WTC11 (cell line): ENCODE results near the gene SYNDIG1. TPM values are rescaled to one million over a fixed set of nuclear protein-coding genes. Genes with fewer than 3 reads are reported as not detected.

Experiments
- ATAC-seq: fragments of 200-7000 bp; cut with Tn5 transposase; 2 replicates; pipeline ENCODE4 v1.10.0; 2021; ENCODE audit warnings: mild to moderate bottlenecking, moderate library complexity
- CTCF ChIA-PET: fragments of 300-600 bp; sonication (Branson Sonifier 250); formaldehyde crosslinking; loops from one replicate; lab custom pipeline; 2021; ENCODE audit warnings: antibody characterized with exemption; lab: Charles Lee
- POLR2A ChIA-PET: fragments of 350-600 bp; sonication (Branson Sonifier 250); formaldehyde crosslinking; loops from one replicate; lab custom pipeline; 2021; ENCODE audit warnings: antibody characterized with exemption; lab: Charles Lee
- DNase-seq: peaks from one replicate; pipeline ENCODE4 v3.0.0; 2021; ENCODE audit warnings: low spot score
- H3K27ac Mint-ChIP-seq: 2 replicates; pipeline ENCODE4 v1.8.0; 2021; ENCODE audit warnings: mixed read lengths
- H3K27me3 Mint-ChIP-seq: 2 replicates; pipeline ENCODE4 v1.8.0; 2021; ENCODE audit warnings: low read depth, mild to moderate bottlenecking, moderate library complexity, mixed read lengths
- H3K36me3 Mint-ChIP-seq: 2 replicates; pipeline ENCODE4 v1.8.0; 2021; ENCODE audit warnings: mixed read lengths
- H3K4me1 Mint-ChIP-seq: 2 replicates; pipeline ENCODE4 v1.8.0; 2022; ENCODE audit warnings: mixed read lengths
- H3K4me3 Mint-ChIP-seq: 2 replicates; pipeline ENCODE4 v1.8.0; 2021; ENCODE audit warnings: mild to moderate bottlenecking, moderate library complexity, mixed read lengths
- H3K9me3 Mint-ChIP-seq: 2 replicates; pipeline ENCODE4 v1.8.0; 2021; ENCODE audit warnings: mixed read lengths
- NFYB ChIP-seq: sonication (generic); formaldehyde crosslinking; conservative IDR thresholded peaks from 2 replicates; pipeline ENCODE4 v1.8.0; 2022; ENCODE audit warnings: low read depth, missing genetic modification reagents
- NR1H2 ChIP-seq: sonication (generic); formaldehyde crosslinking; IDR thresholded peaks from 2 replicates; pipeline ENCODE4 v1.9.0; 2021; ENCODE audit warnings: mild to moderate bottlenecking, moderate library complexity, missing genetic modification reagents
- TP53 ChIP-seq: sonication (generic); formaldehyde crosslinking; IDR thresholded peaks from 2 replicates; pipeline ENCODE4 v1.8.1; 2023; ENCODE audit warnings: mild to moderate bottlenecking, missing genetic modification reagents
- ZBTB43 ChIP-seq: sonication (generic); formaldehyde crosslinking; IDR thresholded peaks from 2 replicates; pipeline ENCODE4 v1.8.1; 2023; ENCODE audit warnings: mild to moderate bottlenecking, missing genetic modification reagents
- ZNF671 ChIP-seq: fragments of 250-450 bp; sonication (Bioruptor Pico); IDR thresholded peaks from 2 replicates; pipeline ENCODE4 v1.8.0; 2021; ENCODE audit warnings: mild to moderate bottlenecking
- total RNA-seq: library from RNA; stranded (reverse); gene quantifications from 3 replicates; pipeline ENCODE4 v1.2.3, GENCODE V29; 2021
- TF ChIP-seq, protein P1 (sequence below): sonication (generic); formaldehyde crosslinking; IDR thresholded peaks from 2 replicates; pipeline ENCODE4 v1.8.1; 2023; ENCODE audit warnings: mild to moderate bottlenecking, missing genetic modification reagents
- TF ChIP-seq, protein P2 (sequence below): fragments of 200-600 bp; IDR thresholded peaks from 2 replicates; pipeline ENCODE4 v1.8.0; 2022; ENCODE audit warnings: antibody characterized with exemption
- TF ChIP-seq, protein P3 (sequence below): sonication (generic); formaldehyde crosslinking; IDR thresholded peaks from 2 replicates; pipeline ENCODE4 v1.8.0; 2023; ENCODE audit warnings: missing genetic modification reagents, mild to moderate bottlenecking, borderline replicate concordance
- TF ChIP-seq, protein P4 (sequence below): sonication (generic); formaldehyde crosslinking; IDR thresholded peaks from 2 replicates; pipeline ENCODE4 v1.8.0; 2023; ENCODE audit warnings: mild to moderate bottlenecking, missing genetic modification reagents

SYNDIG1 gene
- total RNA-seq, 1 experiment from 2014 or later, result 6.4 TPM

GRCh38 chr20:24704899-24705298 is 235.5 kb downstream of the SYNDIG1 start:
- no peaks in the 10 kb centered on the region for H3K36me3 Mint-ChIP-seq
- H3K27me3 Mint-ChIP-seq, result no peaks in the 10 kb centered on the region
- no peak for DNase-seq
- ChIA-PET CTCF (interaction anchor here (0.8 to 1.2 kb wide), 2 partner anchors 76 to 213 kb away, joined by 3 read pairs; no protein-coding TSS in a partner anchor), POLR2A (interaction anchor here (1.3 kb wide), 1 partner anchor 41 kb away, joined by 3 read pairs; no protein-coding TSS in a partner anchor)
- no peak overlapping the region for H3K27ac Mint-ChIP-seq
- H3K4me1 Mint-ChIP-seq, result no peaks in the 10 kb centered on the region
- H3K9me3 Mint-ChIP-seq, result no peaks in the 10 kb centered on the region
- H3K4me3 Mint-ChIP-seq, result no peak overlapping the region
- TF ChIP-seq, protein P1, sequence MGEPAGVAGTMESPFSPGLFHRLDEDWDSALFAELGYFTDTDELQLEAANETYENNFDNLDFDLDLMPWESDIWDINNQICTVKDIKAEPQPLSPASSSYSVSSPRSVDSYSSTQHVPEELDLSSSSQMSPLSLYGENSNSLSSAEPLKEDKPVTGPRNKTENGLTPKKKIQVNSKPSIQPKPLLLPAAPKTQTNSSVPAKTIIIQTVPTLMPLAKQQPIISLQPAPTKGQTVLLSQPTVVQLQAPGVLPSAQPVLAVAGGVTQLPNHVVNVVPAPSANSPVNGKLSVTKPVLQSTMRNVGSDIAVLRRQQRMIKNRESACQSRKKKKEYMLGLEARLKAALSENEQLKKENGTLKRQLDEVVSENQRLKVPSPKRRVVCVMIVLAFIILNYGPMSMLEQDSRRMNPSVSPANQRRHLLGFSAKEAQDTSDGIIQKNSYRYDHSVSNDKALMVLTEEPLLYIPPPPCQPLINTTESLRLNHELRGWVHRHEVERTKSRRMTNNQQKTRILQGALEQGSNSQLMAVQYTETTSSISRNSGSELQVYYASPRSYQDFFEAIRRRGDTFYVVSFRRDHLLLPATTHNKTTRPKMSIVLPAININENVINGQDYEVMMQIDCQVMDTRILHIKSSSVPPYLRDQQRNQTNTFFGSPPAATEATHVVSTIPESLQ (CRISPR knock-in tag), result no peak
- TF ChIP-seq ZBTB43 (CRISPR knock-in tag) (no peak), TP53 (no peak), NFYB (CRISPR knock-in tag) (no peak), NR1H2 (CRISPR knock-in tag) (no peak)
- TF ChIP-seq, protein P2, sequence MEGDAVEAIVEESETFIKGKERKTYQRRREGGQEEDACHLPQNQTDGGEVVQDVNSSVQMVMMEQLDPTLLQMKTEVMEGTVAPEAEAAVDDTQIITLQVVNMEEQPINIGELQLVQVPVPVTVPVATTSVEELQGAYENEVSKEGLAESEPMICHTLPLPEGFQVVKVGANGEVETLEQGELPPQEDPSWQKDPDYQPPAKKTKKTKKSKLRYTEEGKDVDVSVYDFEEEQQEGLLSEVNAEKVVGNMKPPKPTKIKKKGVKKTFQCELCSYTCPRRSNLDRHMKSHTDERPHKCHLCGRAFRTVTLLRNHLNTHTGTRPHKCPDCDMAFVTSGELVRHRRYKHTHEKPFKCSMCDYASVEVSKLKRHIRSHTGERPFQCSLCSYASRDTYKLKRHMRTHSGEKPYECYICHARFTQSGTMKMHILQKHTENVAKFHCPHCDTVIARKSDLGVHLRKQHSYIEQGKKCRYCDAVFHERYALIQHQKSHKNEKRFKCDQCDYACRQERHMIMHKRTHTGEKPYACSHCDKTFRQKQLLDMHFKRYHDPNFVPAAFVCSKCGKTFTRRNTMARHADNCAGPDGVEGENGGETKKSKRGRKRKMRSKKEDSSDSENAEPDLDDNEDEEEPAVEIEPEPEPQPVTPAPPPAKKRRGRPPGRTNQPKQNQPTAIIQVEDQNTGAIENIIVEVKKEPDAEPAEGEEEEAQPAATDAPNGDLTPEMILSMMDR, result no peak
- TF ChIP-seq, protein P3, sequence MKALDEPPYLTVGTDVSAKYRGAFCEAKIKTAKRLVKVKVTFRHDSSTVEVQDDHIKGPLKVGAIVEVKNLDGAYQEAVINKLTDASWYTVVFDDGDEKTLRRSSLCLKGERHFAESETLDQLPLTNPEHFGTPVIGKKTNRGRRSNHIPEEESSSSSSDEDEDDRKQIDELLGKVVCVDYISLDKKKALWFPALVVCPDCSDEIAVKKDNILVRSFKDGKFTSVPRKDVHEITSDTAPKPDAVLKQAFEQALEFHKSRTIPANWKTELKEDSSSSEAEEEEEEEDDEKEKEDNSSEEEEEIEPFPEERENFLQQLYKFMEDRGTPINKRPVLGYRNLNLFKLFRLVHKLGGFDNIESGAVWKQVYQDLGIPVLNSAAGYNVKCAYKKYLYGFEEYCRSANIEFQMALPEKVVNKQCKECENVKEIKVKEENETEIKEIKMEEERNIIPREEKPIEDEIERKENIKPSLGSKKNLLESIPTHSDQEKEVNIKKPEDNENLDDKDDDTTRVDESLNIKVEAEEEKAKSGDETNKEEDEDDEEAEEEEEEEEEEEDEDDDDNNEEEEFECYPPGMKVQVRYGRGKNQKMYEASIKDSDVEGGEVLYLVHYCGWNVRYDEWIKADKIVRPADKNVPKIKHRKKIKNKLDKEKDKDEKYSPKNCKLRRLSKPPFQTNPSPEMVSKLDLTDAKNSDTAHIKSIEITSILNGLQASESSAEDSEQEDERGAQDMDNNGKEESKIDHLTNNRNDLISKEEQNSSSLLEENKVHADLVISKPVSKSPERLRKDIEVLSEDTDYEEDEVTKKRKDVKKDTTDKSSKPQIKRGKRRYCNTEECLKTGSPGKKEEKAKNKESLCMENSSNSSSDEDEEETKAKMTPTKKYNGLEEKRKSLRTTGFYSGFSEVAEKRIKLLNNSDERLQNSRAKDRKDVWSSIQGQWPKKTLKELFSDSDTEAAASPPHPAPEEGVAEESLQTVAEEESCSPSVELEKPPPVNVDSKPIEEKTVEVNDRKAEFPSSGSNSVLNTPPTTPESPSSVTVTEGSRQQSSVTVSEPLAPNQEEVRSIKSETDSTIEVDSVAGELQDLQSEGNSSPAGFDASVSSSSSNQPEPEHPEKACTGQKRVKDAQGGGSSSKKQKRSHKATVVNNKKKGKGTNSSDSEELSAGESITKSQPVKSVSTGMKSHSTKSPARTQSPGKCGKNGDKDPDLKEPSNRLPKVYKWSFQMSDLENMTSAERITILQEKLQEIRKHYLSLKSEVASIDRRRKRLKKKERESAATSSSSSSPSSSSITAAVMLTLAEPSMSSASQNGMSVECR, result no peak
- TF ChIP-seq, protein P4, sequence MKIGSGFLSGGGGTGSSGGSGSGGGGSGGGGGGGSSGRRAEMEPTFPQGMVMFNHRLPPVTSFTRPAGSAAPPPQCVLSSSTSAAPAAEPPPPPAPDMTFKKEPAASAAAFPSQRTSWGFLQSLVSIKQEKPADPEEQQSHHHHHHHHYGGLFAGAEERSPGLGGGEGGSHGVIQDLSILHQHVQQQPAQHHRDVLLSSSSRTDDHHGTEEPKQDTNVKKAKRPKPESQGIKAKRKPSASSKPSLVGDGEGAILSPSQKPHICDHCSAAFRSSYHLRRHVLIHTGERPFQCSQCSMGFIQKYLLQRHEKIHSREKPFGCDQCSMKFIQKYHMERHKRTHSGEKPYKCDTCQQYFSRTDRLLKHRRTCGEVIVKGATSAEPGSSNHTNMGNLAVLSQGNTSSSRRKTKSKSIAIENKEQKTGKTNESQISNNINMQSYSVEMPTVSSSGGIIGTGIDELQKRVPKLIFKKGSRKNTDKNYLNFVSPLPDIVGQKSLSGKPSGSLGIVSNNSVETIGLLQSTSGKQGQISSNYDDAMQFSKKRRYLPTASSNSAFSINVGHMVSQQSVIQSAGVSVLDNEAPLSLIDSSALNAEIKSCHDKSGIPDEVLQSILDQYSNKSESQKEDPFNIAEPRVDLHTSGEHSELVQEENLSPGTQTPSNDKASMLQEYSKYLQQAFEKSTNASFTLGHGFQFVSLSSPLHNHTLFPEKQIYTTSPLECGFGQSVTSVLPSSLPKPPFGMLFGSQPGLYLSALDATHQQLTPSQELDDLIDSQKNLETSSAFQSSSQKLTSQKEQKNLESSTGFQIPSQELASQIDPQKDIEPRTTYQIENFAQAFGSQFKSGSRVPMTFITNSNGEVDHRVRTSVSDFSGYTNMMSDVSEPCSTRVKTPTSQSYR (CRISPR knock-in tag), result no peak
- ATAC-seq, result no peak

- no peak for DNase-seq
- H3K4me3 Mint-ChIP-seq, result no peak overlapping the region
- ChIA-PET POLR2A (no interaction called here), CTCF (interaction anchor here (1.0 kb wide), 2 partner anchors 78 to 540 kb away, joined by 3 read pairs; no protein-coding TSS in a partner anchor)
- TF ChIP-seq ZNF671 (CRISPR knock-in tag), result no peak
- TF ChIP-seq, protein P2, result no peak
- no peak overlapping the region for H3K27ac Mint-ChIP-seq
- no peak for ATAC-seq
- H3K9me3 Mint-ChIP-seq, result no peaks in the 10 kb centered on the region
- no peaks in the 10 kb centered on the region for H3K4me1 Mint-ChIP-seq
- no peaks in the 10 kb centered on the region for H3K36me3 Mint-ChIP-seq
- H3K27me3 Mint-ChIP-seq, result no peaks in the 10 kb centered on the region
Observed at GRCh38 chr20:24705486-24705885, 236.1 kb downstream of the SYNDIG1 start.
